Measurements from ENCODE around the gene ZC3H12A.

The ZC3H12A gene

DNA sequence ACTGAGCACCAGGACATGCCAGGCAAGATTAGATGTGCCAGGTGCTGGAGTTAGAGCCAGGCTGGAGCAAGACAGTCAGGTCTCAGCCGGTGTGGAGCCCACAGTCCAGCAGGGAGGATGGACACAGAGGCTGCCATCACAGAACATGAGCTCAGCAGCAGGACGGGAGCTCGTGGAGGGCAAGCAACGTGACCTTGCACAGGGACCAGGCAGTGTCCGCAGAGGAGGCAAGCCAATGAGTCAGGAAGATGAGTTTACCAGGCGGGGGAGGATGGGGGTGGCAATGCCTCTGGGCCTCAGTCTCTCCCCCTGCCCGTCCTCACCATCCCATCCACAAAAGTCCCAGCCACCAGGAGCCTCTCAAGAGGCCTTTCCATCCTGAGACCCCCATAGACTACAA lies 20.7 kb upstream of the ZC3H12A start:
- TF ChIP-seq, protein P1, sequence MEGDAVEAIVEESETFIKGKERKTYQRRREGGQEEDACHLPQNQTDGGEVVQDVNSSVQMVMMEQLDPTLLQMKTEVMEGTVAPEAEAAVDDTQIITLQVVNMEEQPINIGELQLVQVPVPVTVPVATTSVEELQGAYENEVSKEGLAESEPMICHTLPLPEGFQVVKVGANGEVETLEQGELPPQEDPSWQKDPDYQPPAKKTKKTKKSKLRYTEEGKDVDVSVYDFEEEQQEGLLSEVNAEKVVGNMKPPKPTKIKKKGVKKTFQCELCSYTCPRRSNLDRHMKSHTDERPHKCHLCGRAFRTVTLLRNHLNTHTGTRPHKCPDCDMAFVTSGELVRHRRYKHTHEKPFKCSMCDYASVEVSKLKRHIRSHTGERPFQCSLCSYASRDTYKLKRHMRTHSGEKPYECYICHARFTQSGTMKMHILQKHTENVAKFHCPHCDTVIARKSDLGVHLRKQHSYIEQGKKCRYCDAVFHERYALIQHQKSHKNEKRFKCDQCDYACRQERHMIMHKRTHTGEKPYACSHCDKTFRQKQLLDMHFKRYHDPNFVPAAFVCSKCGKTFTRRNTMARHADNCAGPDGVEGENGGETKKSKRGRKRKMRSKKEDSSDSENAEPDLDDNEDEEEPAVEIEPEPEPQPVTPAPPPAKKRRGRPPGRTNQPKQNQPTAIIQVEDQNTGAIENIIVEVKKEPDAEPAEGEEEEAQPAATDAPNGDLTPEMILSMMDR (IDR thresholded peaks at IDR 0.05; ENCODE audit: insufficient read depth, missing control alignments), result no peak
- DNase-seq (ENCODE audit: insufficient read length, low spot score) (no peak), FAIRE-seq (no peak)

DNA sequence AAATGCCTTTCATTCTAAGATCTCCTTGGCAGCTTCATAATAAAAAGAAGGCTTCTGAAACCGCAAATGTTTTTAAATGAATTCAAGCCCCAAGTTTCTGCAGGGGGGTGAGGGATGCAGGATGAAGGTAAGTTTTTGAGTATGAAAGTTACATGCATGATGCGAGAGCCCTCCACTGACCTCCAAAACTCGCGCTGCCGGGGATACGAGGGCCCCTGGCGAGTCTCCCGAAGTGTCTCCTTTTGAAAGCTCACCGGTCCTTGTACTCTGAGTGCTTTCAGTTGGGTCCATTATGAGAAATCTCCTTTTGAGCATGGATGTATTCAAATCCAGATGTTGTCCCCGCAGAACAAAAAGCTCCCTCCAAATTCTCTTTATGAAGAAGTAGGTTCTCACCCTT lies 18.9 kb upstream of the ZC3H12A start:
- TF ChIP-seq, protein P1 (IDR thresholded peaks at IDR 0.05; ENCODE audit: insufficient read depth, missing control alignments), result no peak
- DNase-seq (ENCODE audit: insufficient read length, low spot score) (no peak), FAIRE-seq (no peak)

DNA sequence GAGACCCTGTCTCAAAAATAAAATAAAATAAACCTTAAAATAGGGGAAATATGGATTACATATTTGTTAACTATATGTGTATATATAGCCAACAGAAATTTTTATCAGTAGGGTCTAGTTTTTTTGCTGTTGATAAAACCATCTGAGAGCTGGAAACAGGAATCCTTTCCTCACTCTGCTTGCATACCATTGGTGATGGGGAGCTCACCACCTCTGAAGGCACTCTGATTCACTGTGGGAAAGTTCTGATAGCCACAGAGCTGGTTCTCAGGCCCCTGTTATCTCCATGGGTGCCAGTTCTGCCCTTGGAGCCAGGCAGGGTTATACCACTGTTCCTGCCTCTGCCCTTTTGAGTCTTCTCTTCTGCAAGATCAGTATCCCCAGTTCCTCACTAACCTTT lies 17.8 kb upstream of the ZC3H12A start:
- DNase-seq (ENCODE audit: insufficient read length, low spot score), result no peak
- no peak for FAIRE-seq
- TF ChIP-seq, protein P1 (IDR thresholded peaks at IDR 0.05; ENCODE audit: insufficient read depth, missing control alignments), result no peak

DNA sequence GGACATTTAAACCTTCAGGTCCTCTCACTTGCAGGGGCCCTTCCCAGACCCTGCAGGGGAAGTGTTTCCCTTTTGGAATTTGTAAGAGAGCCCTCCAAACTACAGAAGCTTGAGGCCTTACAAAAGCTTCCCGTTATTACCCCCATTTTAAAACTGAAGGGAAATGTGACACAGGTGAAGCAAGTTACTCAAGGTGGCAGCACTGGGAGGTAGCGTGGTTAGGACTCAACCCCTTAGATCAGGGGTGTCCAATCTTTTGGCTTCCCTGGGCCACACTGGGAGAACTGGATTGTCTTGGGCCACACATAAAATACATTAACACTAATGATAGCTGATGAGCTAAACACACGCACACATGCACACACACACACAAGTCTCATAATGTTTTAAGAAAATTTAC lies 15.8 kb upstream of the ZC3H12A start:
- FAIRE-seq (no peak), DNase-seq (ENCODE audit: insufficient read length, low spot score) (no peak)
- TF ChIP-seq, protein P1 (IDR thresholded peaks at IDR 0.05; ENCODE audit: insufficient read depth, missing control alignments), result no peak

DNA sequence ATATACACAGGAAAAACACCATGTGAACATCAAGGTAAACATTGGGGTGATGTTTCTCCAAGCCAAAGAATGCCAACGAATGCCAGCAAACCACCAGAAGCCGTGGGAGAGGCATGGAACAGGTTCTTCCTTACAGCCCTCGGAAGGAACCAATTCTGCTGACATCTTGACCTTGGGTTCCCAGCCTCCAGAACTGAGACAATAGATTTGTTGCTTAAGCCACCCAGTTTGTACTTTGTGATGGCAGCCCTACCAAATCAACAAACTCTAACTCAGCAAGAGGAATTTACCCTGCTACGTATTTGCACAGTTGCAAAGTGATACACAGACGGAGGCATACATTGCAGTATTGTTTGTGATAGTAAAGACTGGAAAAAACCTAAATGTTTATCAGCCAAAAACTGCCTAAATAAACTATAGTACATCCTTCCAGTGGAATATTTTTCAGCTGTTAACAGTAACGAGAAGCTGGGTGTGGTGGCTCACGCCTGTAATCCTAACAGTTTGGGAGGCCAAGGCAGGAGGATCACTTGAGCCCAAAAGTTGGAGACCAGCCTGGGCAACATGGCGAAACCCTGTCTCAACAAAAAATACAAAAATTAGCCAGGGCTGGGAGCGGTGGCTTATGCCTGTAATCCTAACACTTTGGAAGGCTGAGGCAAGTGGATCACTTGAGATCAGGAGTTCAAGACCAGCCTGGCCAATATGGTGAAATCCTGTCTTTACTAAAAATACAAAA lies 12.5 kb upstream of the ZC3H12A start:
- FAIRE-seq (no peak), DNase-seq (ENCODE audit: insufficient read length, low spot score) (no peak)
- TF ChIP-seq, protein P1 (IDR thresholded peaks at IDR 0.05; ENCODE audit: insufficient read depth, missing control alignments), result no peak

DNA sequence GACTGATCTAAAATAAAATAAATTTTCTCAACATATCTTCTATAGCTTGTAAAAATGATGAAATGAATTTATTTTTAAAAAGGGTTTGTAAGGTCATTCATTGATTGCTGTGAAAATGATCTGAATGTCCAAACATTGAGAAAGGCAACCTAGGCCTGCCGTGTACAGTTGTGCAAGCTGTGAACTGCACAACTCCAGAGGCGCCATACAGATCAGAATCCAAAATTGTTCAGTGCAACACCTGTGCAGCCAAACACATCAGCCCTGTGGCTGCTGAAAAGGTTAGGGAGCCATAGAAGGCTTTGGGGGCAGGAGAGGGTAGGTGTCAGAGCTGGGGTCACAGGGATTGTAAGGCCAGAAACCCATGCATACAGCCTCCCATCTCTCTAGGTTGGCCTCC lies 9.9 kb upstream of the ZC3H12A start:
- DNase-seq (ENCODE audit: insufficient read length, low spot score) (no peak), FAIRE-seq (no peak)
- TF ChIP-seq, protein P1 (IDR thresholded peaks at IDR 0.05; ENCODE audit: insufficient read depth, missing control alignments), result no peak
